Chondrocyte (in vitro differentiated cells): ENCODE results near the gene OR10G8. TPM values are rescaled to one million over a fixed set of nuclear protein-coding genes. Genes with fewer than 3 reads are reported as not detected.

Experiments
- DNase-seq: peaks from one replicate; pipeline ENCODE4 v3.0.0; 2021; ENCODE audit warnings: mixed read lengths, low spot score
- H3K27ac Mint-ChIP-seq: one replicate; pipeline ENCODE4 v1.8.0; 2021; ENCODE audit warnings: mild to moderate bottlenecking, moderate library complexity, mixed read lengths; ENCODE audit not compliant: unreplicated experiment
- H3K27me3 Mint-ChIP-seq: 2 replicates; pipeline ENCODE4 v1.8.0; 2021; ENCODE audit warnings: low read depth, mixed read lengths
- H3K36me3 Mint-ChIP-seq: 2 replicates; pipeline ENCODE4 v1.8.0; 2021; ENCODE audit warnings: low read depth, mixed read lengths
- H3K4me1 Mint-ChIP-seq: 2 replicates; pipeline ENCODE4 v1.8.0; 2021; ENCODE audit warnings: low read depth, mild to moderate bottlenecking, mixed read lengths
- H3K4me3 Mint-ChIP-seq: one replicate; pipeline ENCODE4 v1.8.0; 2021; ENCODE audit warnings: mild to moderate bottlenecking, moderate library complexity, mixed read lengths; ENCODE audit not compliant: unreplicated experiment
- H3K9me3 Mint-ChIP-seq: 2 replicates; pipeline ENCODE4 v1.8.0; 2021; ENCODE audit warnings: low read depth, mixed read lengths
- CTCF ChIP-seq: fragments of 200-600 bp; sonication (generic); IDR thresholded peaks from 2 replicates; pipeline ENCODE4 v1.5.0; 2021; ENCODE audit warnings: antibody characterized with exemption, mild to moderate bottlenecking, moderate library complexity
- total RNA-seq: library from RNA; stranded (reverse); gene quantifications from 3 replicates; pipeline ENCODE4 v1.2.1, GENCODE V29; 2021

Gene OR10G8
- total RNA-seq, 1 donor from 2014 or later = not detected

- TF ChIP-seq CTCF = no peak
- Mint-ChIP-seq H3K4me3 (no peak overlapping the region), H3K27me3 (peaks cover 46% of the 10 kb centered on the region), H3K9me3 (no peaks in the 10 kb centered on the region), H3K27ac (no peak overlapping the region), H3K36me3 (no peaks in the 10 kb centered on the region), H3K4me1 (peaks cover 9% of the 10 kb centered on the region)
- DNase-seq = no peak
Observed at GRCh38 chr11:124072147-124072546, 45.5 kb downstream of the OR10G8 start.

- H3K9me3 Mint-ChIP-seq = no peaks in the 10 kb centered on the region
- TF ChIP-seq CTCF = no peak
- H3K27ac Mint-ChIP-seq = no peak overlapping the region
- peaks cover 5% of the 10 kb centered on the region for H3K4me1 Mint-ChIP-seq
- no peaks in the 10 kb centered on the region for H3K36me3 Mint-ChIP-seq
- peaks cover 34% of the 10 kb centered on the region for H3K27me3 Mint-ChIP-seq
- no peak overlapping the region for H3K4me3 Mint-ChIP-seq
- DNase-seq = no peak
Observed at GRCh38 chr11:124074554-124074953, 48.0 kb downstream of the OR10G8 start.

- H3K4me3 Mint-ChIP-seq = no peak overlapping the region
- H3K27me3 Mint-ChIP-seq = peaks cover 30% of the 10 kb centered on the region
- H3K4me1 Mint-ChIP-seq = peaks cover 4% of the 10 kb centered on the region
- DNase-seq = no peak
- no peak overlapping the region for H3K27ac Mint-ChIP-seq
- no peaks in the 10 kb centered on the region for H3K9me3 Mint-ChIP-seq
- no peak for TF ChIP-seq CTCF
- no peaks in the 10 kb centered on the region for H3K36me3 Mint-ChIP-seq
Observed at GRCh38 chr11:124075492-124075840, 48.9 kb downstream of the OR10G8 start.

- no peaks in the 10 kb centered on the region for H3K9me3 Mint-ChIP-seq
- H3K36me3 Mint-ChIP-seq = no peaks in the 10 kb centered on the region
- H3K4me1 Mint-ChIP-seq = peaks cover 3% of the 10 kb centered on the region
- H3K27me3 Mint-ChIP-seq = peaks cover 28% of the 10 kb centered on the region
- no peak for TF ChIP-seq CTCF
- no peak overlapping the region for H3K27ac Mint-ChIP-seq
- H3K4me3 Mint-ChIP-seq = peak overlapping the region; percentile 24
- DNase-seq = peak; percentile 92
Observed at GRCh38 chr11:124075841-124076651, 49.4 kb downstream of the OR10G8 start.

- no peak for TF ChIP-seq CTCF
- H3K27ac Mint-ChIP-seq = no peak overlapping the region
- H3K27me3 Mint-ChIP-seq = peaks cover 31% of the 10 kb centered on the region
- no peaks in the 10 kb centered on the region for H3K4me1 Mint-ChIP-seq
- no peaks in the 10 kb centered on the region for H3K9me3 Mint-ChIP-seq
- DNase-seq = no peak
- H3K4me3 Mint-ChIP-seq = no peak overlapping the region
- no peaks in the 10 kb centered on the region for H3K36me3 Mint-ChIP-seq
Observed at GRCh38 chr11:124077266-124077665, 50.7 kb downstream of the OR10G8 start.
